Measurements from ENCODE around the gene FAM111B. TPM values are rescaled to one million over a fixed set of nuclear protein-coding genes. Genes with fewer than 3 reads are reported as not detected.
"Not testable (repeated sequence)": the region's sequence is repeated elsewhere in the genome, so short reads cannot be mapped to it uniquely, and the experiment has no call there.

The FAM111B gene
- total RNA-seq, 1 donor from 2014 or later: 0.87 TPM

GRCh38 chr11:59088162-59088561 lies 18.9 kb upstream of the FAM111B start:
- intact Hi-C loops (cut with DNase I): no loop called here
- no peak for DNase-seq

GRCh38 chr11:59093576-59093975 lies 13.5 kb upstream of the FAM111B start:
- H3K9me3 ChIP-seq; ATAC-seq; H3K27me3 ChIP-seq; H3K36me3 ChIP-seq; H3K4me1 ChIP-seq; H3K4me3 ChIP-seq; DNase-seq; intact Hi-C loops (cut with DNase I); H3K27ac ChIP-seq: not testable (repeated sequence)

More at GRCh38 chr11:59088162-59088561, 18.9 kb upstream of the FAM111B start:
- Histone ChIP-seq H3K9me3 (no peaks in the 10 kb centered on the region), H3K27me3 (no peaks in the 10 kb centered on the region), H3K4me3 (no peak overlapping the region), H3K4me1 (no peaks in the 10 kb centered on the region), H3K27ac (no peak overlapping the region), H3K36me3 (no peaks in the 10 kb centered on the region)
- no peak for ATAC-seq
- no peak for TF ChIP-seq CTCF (IDR thresholded peaks at IDR 0.05)

GRCh38 chr11:59095225-59095624 lies 11.8 kb upstream of the FAM111B start:
- H3K4me3 ChIP-seq, H3K36me3 ChIP-seq, DNase-seq: not testable (repeated sequence)

GRCh38 chr11:59095972-59096575 lies 11.0 kb upstream of the FAM111B start:
- H3K9me3 ChIP-seq; intact Hi-C loops (cut with DNase I); H3K27me3 ChIP-seq; H3K4me3 ChIP-seq; H3K4me1 ChIP-seq; H3K36me3 ChIP-seq; H3K27ac ChIP-seq; DNase-seq: not testable (repeated sequence)
- ATAC-seq: peak; percentile 82

More at GRCh38 chr11:59095225-59095624, 11.8 kb upstream of the FAM111B start:
- ATAC-seq; H3K27me3 ChIP-seq; H3K27ac ChIP-seq; H3K4me1 ChIP-seq; intact Hi-C loops (cut with DNase I); H3K9me3 ChIP-seq: not testable (repeated sequence)

- peaks cover 6% of the 10 kb centered on the region for H3K27me3 ChIP-seq
- TF ChIP-seq CTCF (IDR thresholded peaks at IDR 0.05): peak; percentile 71
- no peaks in the 10 kb centered on the region for H3K9me3 ChIP-seq
- intact Hi-C loops (cut with DNase I): no loop called here
- ATAC-seq: peak; percentile 87
- no peak overlapping the region for H3K4me3 ChIP-seq
- no peak overlapping the region for H3K27ac ChIP-seq
- peak; percentile 71 for DNase-seq
- no peaks in the 10 kb centered on the region for H3K36me3 ChIP-seq
- H3K4me1 ChIP-seq: peaks cover 4% of the 10 kb centered on the region
These were observed 9.8 kb upstream of the FAM111B start for GRCh38 chr11:59097113-59097708.

GRCh38 chr11:59097938-59098337 lies 9.1 kb upstream of the FAM111B start:
- ATAC-seq; H3K27ac ChIP-seq; H3K4me1 ChIP-seq; H3K36me3 ChIP-seq; H3K4me3 ChIP-seq; H3K9me3 ChIP-seq; DNase-seq; intact Hi-C loops (cut with DNase I); H3K27me3 ChIP-seq: not testable (repeated sequence)

- Histone ChIP-seq H3K4me1 (peaks cover 10% of the 10 kb centered on the region), H3K27ac (no peak overlapping the region), H3K9me3 (no peaks in the 10 kb centered on the region), H3K27me3 (peaks cover 6% of the 10 kb centered on the region), H3K36me3 (no peaks in the 10 kb centered on the region), H3K4me3 (peak overlapping the region; percentile 37)
- DNase-seq: peak; percentile 81
- ATAC-seq: peak; percentile 75
- peak; percentile 41 for TF ChIP-seq CTCF (IDR thresholded peaks at IDR 0.05)
- intact Hi-C loops (cut with DNase I): no loop called here
These were observed 4.7 kb upstream of the FAM111B start for GRCh38 chr11:59102259-59102765.

- ATAC-seq; H3K27ac ChIP-seq; intact Hi-C loops (cut with DNase I); H3K36me3 ChIP-seq; DNase-seq; H3K27me3 ChIP-seq; H3K9me3 ChIP-seq; H3K4me3 ChIP-seq; H3K4me1 ChIP-seq: not testable (repeated sequence)
These were observed 684 bp downstream of the FAM111B start for GRCh38 chr11:59107721-59108120.

Data from upper lobe of right lung (tissue), 1 donor.